Anterior cingulate cortex (tissue), 58 donors: ENCODE results near the gene SEC14L5.

Experiments
- DNase-seq, 58 donors: peaks; one replicate each; lab custom pipeline; 2025; lab: John Stamatoyannopoulos, UW

SEC14L5 gene

GRCh38 chr16:4957720-4958509 is at the start of gene SEC14L5:
SEC14L5 (plus strand) TSS chr16:4958330; CDS start chr16:4959324, 994 bp downstream.
- DNase-seq: peak; percentile 37 to 99 (median 95)

- DNase-seq: no peak
Measured at GRCh38 chr16:4908854-4909401, 49.2 kb upstream of the SEC14L5 start.

- no peak for DNase-seq
Measured at GRCh38 chr16:4909825-4910224, 48.3 kb upstream of the SEC14L5 start.

GRCh38 chr16:4910828-4911227 is 47.3 kb upstream of the SEC14L5 start:
- no peak for DNase-seq

- DNase-seq: no peak
Measured at GRCh38 chr16:4911970-4912386, 46.2 kb upstream of the SEC14L5 start.

GRCh38 chr16:4913130-4913773 is 44.9 kb upstream of the SEC14L5 start:
- no peak for DNase-seq

- no peak for DNase-seq
Measured at GRCh38 chr16:4913774-4914525, 44.2 kb upstream of the SEC14L5 start.

GRCh38 chr16:4914528-4915225 is 43.5 kb upstream of the SEC14L5 start:
- DNase-seq: no peak

GRCh38 chr16:4915226-4915761 is 42.8 kb upstream of the SEC14L5 start:
- DNase-seq: no peak

- no peak for DNase-seq
Measured at GRCh38 chr16:4917117-4917516, 41.0 kb upstream of the SEC14L5 start.

- no peak for DNase-seq
Measured at GRCh38 chr16:4918781-4919251, 39.3 kb upstream of the SEC14L5 start.

- DNase-seq: no peak
Measured at GRCh38 chr16:4920826-4921225, 37.3 kb upstream of the SEC14L5 start.

- DNase-seq: no peak
Measured at GRCh38 chr16:4922721-4923342, 35.3 kb upstream of the SEC14L5 start.

GRCh38 chr16:4923853-4924252 is 34.3 kb upstream of the SEC14L5 start:
- no peak for DNase-seq

GRCh38 chr16:4924593-4925292 is 33.4 kb upstream of the SEC14L5 start:
- no peak for DNase-seq

GRCh38 chr16:4925293-4925607 is 32.9 kb upstream of the SEC14L5 start:
- DNase-seq: no peak

- DNase-seq: no peak
Measured at GRCh38 chr16:4925791-4926190, 32.3 kb upstream of the SEC14L5 start.

- no peak for DNase-seq
Measured at GRCh38 chr16:4926928-4927327, 31.2 kb upstream of the SEC14L5 start.

GRCh38 chr16:4927661-4928060 is 30.5 kb upstream of the SEC14L5 start:
- DNase-seq: no peak
